Muscle of leg (tissue), 11 donors: ENCODE measurements around the gene SLC6A12. TPM values are rescaled to one million over a fixed set of nuclear protein-coding genes. Genes with fewer than 3 reads are reported as not detected.

ENCODE experiments used
- DNase-seq: peaks from one replicate; pipeline ENCODE4 v3.0.0; 2013
- H3K27ac ChIP-seq: one replicate; pipeline ENCODE4 v1.5.1; 2013; ENCODE audit warnings: mild to moderate bottlenecking, low read length, control low read depth
- H3K27me3 ChIP-seq: one replicate; pipeline ENCODE4 v1.6.1; 2013; ENCODE audit warnings: low read length; ENCODE audit not compliant: control insufficient read depth, insufficient read depth
- H3K36me3 ChIP-seq: one replicate; pipeline ENCODE4 v1.6.1; 2013; ENCODE audit warnings: low read length; ENCODE audit not compliant: control insufficient read depth, insufficient read depth
- H3K4me1 ChIP-seq: one replicate; pipeline ENCODE4 v1.6.1; 2013; ENCODE audit warnings: low read length; ENCODE audit not compliant: control insufficient read depth, insufficient read depth
- H3K4me3 ChIP-seq: one replicate; pipeline ENCODE4 v1.5.1; 2013; ENCODE audit warnings: low read length, control low read depth
- H3K9me3 ChIP-seq: replicated peaks from 2 replicates; pipeline ENCODE4 v1.6.1; 2013; ENCODE audit warnings: low read depth, low read length; ENCODE audit not compliant: control insufficient read depth
- WGBS: methylation state at CpG from one replicate; pipeline ENCODE4 v1.1.5; 2013; ENCODE audit warnings: missing lambda C conversion rate; ENCODE audit not compliant: insufficient coverage; 5-methylcytosine and 5-hydroxymethylcytosine counted together
- polyA plus RNA-seq, 8 donors: library from polyadenylated mRNA; unstranded; fragments of 120-200 nt; gene quantifications; one replicate each; pipeline versions ENCODE4 v1.2.1 to v1.2.3, GENCODE V29; 2013; ENCODE audit warnings: inconsistent platforms in 1 of 8, low replicate concordance in 1 of 8; ENCODE audit not compliant: insufficient read length in 8 of 8, insufficient read depth in 1 of 8
- total RNA-seq: library from RNA; stranded (reverse); fragments of 120-200 nt; gene quantifications from one replicate; pipeline ENCODE4 v1.2.4, GENCODE V29; 2013

The SLC6A12 gene
- total and polyA plus RNA-seq, 9 donors = 0.25 to 1.6 (median 0.40) TPM

GRCh38 chr12:210277-211141 lies 3.4 kb downstream of the SLC6A12 start:
- 56% methylated on average over 12 of the region's 16 CpGs for WGBS
- Histone ChIP-seq H3K4me1 (peaks cover 15% of the 10 kb centered on the region), H3K36me3 (no peaks in the 10 kb centered on the region), H3K27me3 (peaks cover 39% of the 10 kb centered on the region), H3K9me3 (no peaks in the 10 kb centered on the region), H3K4me3 (no peak overlapping the region), H3K27ac (no peak overlapping the region)
- DNase-seq = no peak

GRCh38 chr12:209851-210250 lies 4.1 kb downstream of the SLC6A12 start:
- H3K9me3 ChIP-seq = no peaks in the 10 kb centered on the region
- peaks cover 15% of the 10 kb centered on the region for H3K4me1 ChIP-seq
- WGBS = 84% methylated on average over 7 of the region's 12 CpGs
- no peak overlapping the region for H3K27ac ChIP-seq
- DNase-seq = no peak
- no peaks in the 10 kb centered on the region for H3K36me3 ChIP-seq
- no peak overlapping the region for H3K4me3 ChIP-seq
- H3K27me3 ChIP-seq = peaks cover 39% of the 10 kb centered on the region

DNA sequence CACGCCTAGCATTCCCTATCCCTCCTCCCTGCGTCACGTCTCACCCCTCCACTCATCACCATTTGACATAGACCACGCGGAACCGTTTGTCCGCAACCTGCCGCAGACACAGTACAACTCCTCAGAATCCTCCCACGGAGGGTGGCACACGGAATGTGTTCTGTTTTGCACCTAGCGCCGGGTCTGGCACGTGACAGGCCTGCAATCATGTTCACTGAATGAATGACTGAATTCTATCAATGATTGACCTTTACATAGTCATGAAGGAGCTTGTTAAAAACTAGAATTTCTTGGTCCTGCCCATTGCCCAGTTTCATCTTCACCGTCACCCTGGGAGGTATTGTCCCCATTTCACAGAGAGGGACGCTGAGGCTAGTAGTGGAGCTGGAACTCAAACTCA lies 4.7 kb downstream of the SLC6A12 start:
- H3K36me3 ChIP-seq = no peaks in the 10 kb centered on the region
- H3K27ac ChIP-seq = no peak overlapping the region
- peaks cover 18% of the 10 kb centered on the region for H3K4me1 ChIP-seq
- H3K9me3 ChIP-seq = no peaks in the 10 kb centered on the region
- peaks cover 38% of the 10 kb centered on the region for H3K27me3 ChIP-seq
- WGBS = 89% methylated on average over 14 of the region's 15 CpGs
- no peak overlapping the region for H3K4me3 ChIP-seq
- DNase-seq = no peak

DNA sequence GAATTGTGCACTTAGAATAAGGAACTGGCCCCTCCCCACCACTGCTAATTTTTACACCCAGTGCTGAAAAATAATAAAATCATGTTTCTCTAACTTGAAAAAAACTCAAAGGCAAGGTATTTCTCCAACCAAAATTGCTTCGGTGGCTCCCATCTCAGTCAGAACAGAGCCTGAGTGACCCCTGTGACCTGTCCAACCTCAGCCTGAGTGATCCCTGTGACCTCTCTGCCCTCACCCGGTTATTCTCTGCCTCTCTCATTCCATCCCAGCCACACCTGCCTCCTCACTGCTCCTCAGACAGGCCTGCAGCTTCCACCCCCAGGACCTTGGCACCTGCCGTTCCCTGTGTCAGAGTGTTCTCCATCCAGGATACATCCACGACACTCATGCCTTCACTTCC lies 5.1 kb downstream of the SLC6A12 start:
- WGBS = 63% methylated on average over 4 of the region's 4 CpGs
- Histone ChIP-seq H3K4me1 (peaks cover 22% of the 10 kb centered on the region), H3K36me3 (no peaks in the 10 kb centered on the region), H3K27me3 (peaks cover 38% of the 10 kb centered on the region), H3K9me3 (no peaks in the 10 kb centered on the region), H3K4me3 (no peak overlapping the region), H3K27ac (no peak overlapping the region)
- no peak for DNase-seq

DNA sequence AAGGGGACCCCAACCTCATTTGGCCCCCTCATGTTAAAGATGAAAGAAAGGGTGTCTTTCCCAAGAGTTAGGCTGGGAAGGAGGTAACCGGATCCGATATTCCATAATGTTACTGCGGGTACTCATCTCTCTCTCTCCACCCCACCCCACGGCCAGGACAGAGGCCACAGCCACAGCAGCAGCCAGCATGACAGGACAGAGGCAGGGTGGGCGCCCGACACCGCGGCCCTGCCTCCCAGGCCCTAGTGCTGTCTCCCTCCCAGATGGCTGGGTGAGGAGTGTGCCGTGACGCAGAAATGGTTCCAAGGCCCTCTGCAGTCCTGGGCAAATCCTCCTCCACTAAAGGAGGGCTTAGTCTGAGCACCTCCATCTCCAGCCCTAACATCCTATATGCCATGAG lies 6.2 kb downstream of the SLC6A12 start:
- no peak for DNase-seq
- H3K36me3 ChIP-seq = no peaks in the 10 kb centered on the region
- peaks cover 15% of the 10 kb centered on the region for H3K4me1 ChIP-seq
- H3K4me3 ChIP-seq = no peak overlapping the region
- no peak overlapping the region for H3K27ac ChIP-seq
- WGBS = 87% methylated on average over 4 of the region's 10 CpGs
- peaks cover 29% of the 10 kb centered on the region for H3K27me3 ChIP-seq
- no peaks in the 10 kb centered on the region for H3K9me3 ChIP-seq

DNA sequence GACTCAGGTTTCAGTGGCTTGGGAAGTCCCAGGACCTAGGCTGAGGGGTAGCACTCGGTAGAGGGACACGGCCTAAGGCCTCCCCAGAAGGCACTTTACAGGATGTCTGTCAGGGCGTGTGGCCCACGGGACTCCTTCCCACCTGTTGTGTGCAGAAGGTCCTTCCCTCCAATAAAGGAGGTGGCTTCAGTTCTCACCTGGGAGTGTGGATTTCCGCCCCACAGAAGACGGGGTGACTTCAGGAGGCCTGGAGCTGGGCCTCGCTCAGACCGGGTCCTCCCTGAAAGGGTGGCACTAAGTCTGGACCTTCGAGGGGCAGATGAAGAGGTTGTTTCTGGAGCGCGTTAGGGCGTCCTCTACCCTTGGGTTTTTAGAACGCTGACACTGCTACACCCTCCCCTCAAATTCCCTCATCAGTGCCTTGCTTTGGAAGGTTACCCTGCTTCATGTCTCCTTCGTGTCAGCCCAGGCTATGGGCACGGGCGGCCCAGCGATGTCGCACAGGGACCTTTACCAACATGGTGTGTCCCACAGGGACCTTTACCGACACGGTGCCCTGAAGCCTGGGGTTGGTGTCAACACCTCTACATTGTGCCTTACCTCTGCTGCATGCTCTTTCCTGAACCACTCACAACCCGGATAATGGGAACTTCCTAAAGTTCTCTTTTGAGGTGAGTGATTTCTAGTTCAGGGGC lies 7.1 kb downstream of the SLC6A12 start:
- no peak for DNase-seq
- H3K4me1 ChIP-seq = peaks cover 19% of the 10 kb centered on the region
- no peaks in the 10 kb centered on the region for H3K9me3 ChIP-seq
- H3K27ac ChIP-seq = no peak overlapping the region
- peaks cover 31% of the 10 kb centered on the region for H3K27me3 ChIP-seq
- WGBS = 81% methylated on average over 20 of the region's 21 CpGs
- no peak overlapping the region for H3K4me3 ChIP-seq
- no peaks in the 10 kb centered on the region for H3K36me3 ChIP-seq

GRCh38 chr12:205026-205425 lies 8.9 kb downstream of the SLC6A12 start:
- Histone ChIP-seq H3K4me3 (no peak overlapping the region), H3K27ac (no peak overlapping the region), H3K27me3 (peaks cover 34% of the 10 kb centered on the region), H3K9me3 (no peaks in the 10 kb centered on the region), H3K36me3 (no peaks in the 10 kb centered on the region), H3K4me1 (peaks cover 22% of the 10 kb centered on the region)
- 84% methylated on average over 3 of the region's 4 CpGs for WGBS
- DNase-seq = no peak

- DNase-seq = no peak
- peaks cover 22% of the 10 kb centered on the region for H3K4me1 ChIP-seq
- peaks cover 32% of the 10 kb centered on the region for H3K27me3 ChIP-seq
- 82% methylated on average over 8 of the region's 11 CpGs for WGBS
- no peak overlapping the region for H3K27ac ChIP-seq
- H3K36me3 ChIP-seq = no peaks in the 10 kb centered on the region
- no peak overlapping the region for H3K4me3 ChIP-seq
- H3K9me3 ChIP-seq = no peaks in the 10 kb centered on the region
Observed at GRCh38 chr12:204261-204678, 9.7 kb downstream of the SLC6A12 start.

DNA sequence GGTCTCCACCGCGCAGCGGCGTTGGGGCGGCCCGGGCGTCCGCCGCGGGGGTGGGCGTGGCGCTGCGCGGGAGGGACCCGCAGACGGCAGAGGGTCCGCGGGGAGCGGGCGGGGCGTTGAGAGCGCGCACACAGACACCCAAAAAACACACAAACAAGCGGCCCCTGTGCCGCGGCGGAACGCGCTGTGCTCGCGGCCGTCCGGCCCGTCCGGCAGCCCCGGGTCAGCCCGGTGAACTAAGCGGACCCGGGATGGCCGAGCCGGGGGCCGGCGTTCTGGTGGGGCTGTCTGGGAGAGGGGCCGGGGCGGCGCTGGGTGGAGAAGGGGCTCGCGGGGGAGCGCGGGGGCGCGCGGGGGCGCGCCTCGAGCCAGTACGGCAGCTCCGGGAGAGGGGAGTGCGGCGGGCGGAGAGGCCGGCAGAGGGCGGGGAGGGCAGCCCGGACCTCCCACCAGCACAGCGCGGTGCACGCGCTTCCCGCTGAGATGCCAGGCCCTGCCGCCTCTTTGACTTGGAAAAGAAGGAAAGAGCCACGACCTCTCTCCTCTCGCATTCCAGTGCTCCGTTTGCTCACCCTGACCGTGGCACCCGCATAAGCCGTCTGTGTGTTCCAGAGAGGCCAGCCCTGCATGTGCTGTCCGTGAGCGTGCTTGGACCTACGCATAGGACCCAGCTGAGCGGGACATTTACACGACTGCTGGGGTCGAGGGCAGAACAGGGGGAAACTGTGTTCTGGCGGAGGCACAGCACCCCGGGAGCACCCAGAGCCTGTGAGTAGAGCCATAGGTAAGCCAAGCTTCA lies 10.3 kb downstream of the SLC6A12 start:
- Histone ChIP-seq H3K27me3 (peaks cover 33% of the 10 kb centered on the region), H3K9me3 (no peaks in the 10 kb centered on the region), H3K4me3 (peak overlapping the region; percentile 45), H3K27ac (no peak overlapping the region), H3K36me3 (no peaks in the 10 kb centered on the region), H3K4me1 (peaks cover 22% of the 10 kb centered on the region)
- WGBS = 16% methylated on average over 49 of the region's 84 CpGs
- peak; percentile 45 for DNase-seq

- Histone ChIP-seq H3K27ac (no peak overlapping the region), H3K9me3 (no peaks in the 10 kb centered on the region), H3K36me3 (no peaks in the 10 kb centered on the region), H3K4me3 (peak overlapping the region; percentile 45), H3K27me3 (peaks cover 32% of the 10 kb centered on the region), H3K4me1 (peaks cover 22% of the 10 kb centered on the region)
- 45% methylated on average over 15 of the region's 16 CpGs for WGBS
- no peak for DNase-seq
Observed at GRCh38 chr12:203074-203461, 10.9 kb downstream of the SLC6A12 start.
